ENCODE data around the gene PARVA.

DNA sequence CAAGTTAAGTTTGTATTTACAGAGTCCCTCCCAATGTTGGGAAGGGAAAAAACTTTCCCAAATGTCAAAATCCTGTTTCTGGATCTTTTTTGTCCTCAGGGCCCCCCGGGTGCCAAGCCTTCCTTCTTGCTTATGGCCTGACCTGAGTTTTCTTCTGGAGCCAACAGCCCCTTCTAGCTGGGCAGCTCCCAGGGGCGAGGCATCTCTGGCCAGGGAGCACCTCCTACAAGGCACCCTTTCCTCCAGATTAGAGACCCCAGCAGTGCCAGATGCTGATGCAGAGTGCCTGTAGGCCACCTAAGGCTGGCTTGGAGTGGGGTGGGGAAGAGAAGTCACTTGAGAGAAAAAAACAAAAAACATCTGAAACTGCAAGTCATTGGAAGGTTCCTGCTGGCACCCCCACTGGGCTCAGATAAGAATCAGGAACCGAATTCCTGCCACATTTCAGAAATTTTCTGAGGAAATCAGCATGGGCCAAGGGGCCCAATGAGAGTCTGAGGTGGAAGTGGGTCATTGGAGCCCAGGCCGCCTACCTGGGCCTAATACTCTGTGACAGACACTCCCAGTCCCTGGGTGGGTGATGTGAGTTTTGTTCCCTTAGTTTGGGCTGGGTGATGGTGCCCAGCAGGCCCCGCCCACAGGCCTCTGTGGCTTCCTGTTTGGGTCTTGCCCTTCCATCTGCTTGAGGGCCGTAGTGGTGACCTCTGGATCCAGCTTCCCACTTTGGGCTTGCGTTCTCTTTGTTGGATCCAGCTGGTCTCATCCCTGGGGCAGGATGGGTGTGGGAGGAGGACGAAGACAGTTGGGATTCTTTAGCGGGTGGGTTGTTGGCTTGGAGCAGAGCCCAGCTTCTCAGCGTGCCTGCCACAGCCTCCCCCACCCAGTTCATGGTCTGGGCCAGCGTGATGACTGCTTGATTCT lies 40.6 kb downstream of the PARVA start:
- TF ChIP-seq GATA3 (IDR thresholded peaks at IDR 0.05; ENCODE audit: low read depth, low read length): no peak
- no peak for TF ChIP-seq GATA2 (IDR thresholded peaks at IDR 0.05; ENCODE audit: low read depth, low read length)
